GM19455 (cell line): ENCODE data around the gene KIRREL3.
"Not testable (repeated sequence)": the region's sequence is repeated elsewhere in the genome, so short reads cannot be mapped to it uniquely, and the experiment has no call there.

Experiments
- ATAC-seq: cut with Tn5 transposase; IDR thresholded peaks from one replicate; pipeline ENCODE4 v1.9.1; 2021; ENCODE audit not compliant: unreplicated experiment

The KIRREL3 gene

GRCh38 chr11:126959700-126960099 is 40.9 kb downstream of the KIRREL3 start:
- no peak for ATAC-seq

- no peak for ATAC-seq
These were observed 43.9 kb downstream of the KIRREL3 start for GRCh38 chr11:126956635-126957034.

GRCh38 chr11:126952533-126952932 is 48.0 kb downstream of the KIRREL3 start:
- ATAC-seq, result not testable (repeated sequence)

GRCh38 chr11:126951465-126951864 is 49.1 kb downstream of the KIRREL3 start:
- no peak for ATAC-seq

- ATAC-seq, result no peak
These were observed 51.3 kb downstream of the KIRREL3 start for GRCh38 chr11:126949066-126949891.

- no peak for ATAC-seq
These were observed 52.0 kb downstream of the KIRREL3 start for GRCh38 chr11:126948563-126948962.

- ATAC-seq, result no peak
These were observed 55.3 kb downstream of the KIRREL3 start for GRCh38 chr11:126945319-126945718.

GRCh38 chr11:126943316-126943715 is 57.3 kb downstream of the KIRREL3 start:
- ATAC-seq, result no peak

- no peak for ATAC-seq
These were observed 58.4 kb downstream of the KIRREL3 start for GRCh38 chr11:126942146-126942545.

- no peak for ATAC-seq
These were observed 61.0 kb downstream of the KIRREL3 start for GRCh38 chr11:126939552-126939951.

- no peak for ATAC-seq
These were observed 61.9 kb downstream of the KIRREL3 start for GRCh38 chr11:126938718-126939117.

GRCh38 chr11:126930091-126930841 is 70.3 kb downstream of the KIRREL3 start:
- no peak for ATAC-seq

- ATAC-seq, result no peak
These were observed 71.2 kb downstream of the KIRREL3 start for GRCh38 chr11:126929179-126930061.

GRCh38 chr11:126927623-126928022 is 72.9 kb downstream of the KIRREL3 start:
- ATAC-seq, result no peak

- no peak for ATAC-seq
These were observed 74.2 kb downstream of the KIRREL3 start for GRCh38 chr11:126926376-126926791.

GRCh38 chr11:126925321-126926093 is 75.1 kb downstream of the KIRREL3 start:
- ATAC-seq, result no peak

GRCh38 chr11:126924376-126925040 is 76.1 kb downstream of the KIRREL3 start:
- no peak for ATAC-seq

- ATAC-seq, result no peak
These were observed 79.7 kb downstream of the KIRREL3 start for GRCh38 chr11:126920833-126921232.

GRCh38 chr11:126919147-126919823 is 81.3 kb downstream of the KIRREL3 start:
- peak; percentile 58 for ATAC-seq
